Brain microvascular endothelial cell (primary cell): ENCODE measurements around the gene C8G.

Experiments
- DNase-seq: peaks from one replicate; pipeline ENCODE4 v3.0.0-alpha.2; 2020
- H3K27ac ChIP-seq: fragments of 250-450 bp; sonication (Bioruptor Pico); 2 replicates; pipeline ENCODE4 v1.5.1; 2020; ENCODE audit warnings: mild to moderate bottlenecking, moderate library complexity
- H3K27me3 ChIP-seq: fragments of 250-450 bp; sonication (Bioruptor Pico); replicated peaks from 2 replicates; pipeline ENCODE4 v1.5.1; 2020; ENCODE audit warnings: mild to moderate bottlenecking
- H3K36me3 ChIP-seq: fragments of 250-450 bp; sonication (Bioruptor Pico); replicated peaks from 2 replicates; pipeline ENCODE4 v1.5.1; 2020; ENCODE audit warnings: mild to moderate bottlenecking
- H3K4me3 ChIP-seq: 2 replicates; pipeline ENCODE4 v1.5.1; 2011; ENCODE audit warnings: low read depth, mild to moderate bottlenecking, control low read depth, low read length, moderate library complexity
- in situ Hi-C: cut with HindIII; loops from 2 replicates; pipeline ENCODE4 v1.10.0; 2017; ENCODE audit warnings: low sequenced_read_pairs, low pct_ligation_motif_present
- TF ChIP-seq, protein P1 (sequence below): IDR thresholded peaks from 2 replicates; pipeline ENCODE4 v1.5.1; 2011; ENCODE audit warnings: low read depth, mild to moderate bottlenecking, moderate library complexity, low read length, control low read depth, inconsistent platforms; ENCODE audit errors: missing control alignments

C8G gene

GRCh38 chr9:136971746-136972145 is 26.7 kb downstream of the C8G start:
- DNase-seq: no peak
- TF ChIP-seq, protein P1, sequence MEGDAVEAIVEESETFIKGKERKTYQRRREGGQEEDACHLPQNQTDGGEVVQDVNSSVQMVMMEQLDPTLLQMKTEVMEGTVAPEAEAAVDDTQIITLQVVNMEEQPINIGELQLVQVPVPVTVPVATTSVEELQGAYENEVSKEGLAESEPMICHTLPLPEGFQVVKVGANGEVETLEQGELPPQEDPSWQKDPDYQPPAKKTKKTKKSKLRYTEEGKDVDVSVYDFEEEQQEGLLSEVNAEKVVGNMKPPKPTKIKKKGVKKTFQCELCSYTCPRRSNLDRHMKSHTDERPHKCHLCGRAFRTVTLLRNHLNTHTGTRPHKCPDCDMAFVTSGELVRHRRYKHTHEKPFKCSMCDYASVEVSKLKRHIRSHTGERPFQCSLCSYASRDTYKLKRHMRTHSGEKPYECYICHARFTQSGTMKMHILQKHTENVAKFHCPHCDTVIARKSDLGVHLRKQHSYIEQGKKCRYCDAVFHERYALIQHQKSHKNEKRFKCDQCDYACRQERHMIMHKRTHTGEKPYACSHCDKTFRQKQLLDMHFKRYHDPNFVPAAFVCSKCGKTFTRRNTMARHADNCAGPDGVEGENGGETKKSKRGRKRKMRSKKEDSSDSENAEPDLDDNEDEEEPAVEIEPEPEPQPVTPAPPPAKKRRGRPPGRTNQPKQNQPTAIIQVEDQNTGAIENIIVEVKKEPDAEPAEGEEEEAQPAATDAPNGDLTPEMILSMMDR: no peak
- in situ Hi-C loops: no loop called here
- Histone ChIP-seq H3K4me3 (no peak overlapping the region), H3K36me3 (no peaks in the 10 kb centered on the region), H3K27me3 (no peaks in the 10 kb centered on the region), H3K27ac (no peak overlapping the region)

- DNase-seq: no peak
- TF ChIP-seq, protein P1: no peak
- Histone ChIP-seq H3K27me3 (no peaks in the 10 kb centered on the region), H3K27ac (no peak overlapping the region), H3K4me3 (no peak overlapping the region), H3K36me3 (no peaks in the 10 kb centered on the region)
- in situ Hi-C loops: no loop called here
Measured at GRCh38 chr9:136972335-136972734, 27.3 kb downstream of the C8G start.

DNA sequence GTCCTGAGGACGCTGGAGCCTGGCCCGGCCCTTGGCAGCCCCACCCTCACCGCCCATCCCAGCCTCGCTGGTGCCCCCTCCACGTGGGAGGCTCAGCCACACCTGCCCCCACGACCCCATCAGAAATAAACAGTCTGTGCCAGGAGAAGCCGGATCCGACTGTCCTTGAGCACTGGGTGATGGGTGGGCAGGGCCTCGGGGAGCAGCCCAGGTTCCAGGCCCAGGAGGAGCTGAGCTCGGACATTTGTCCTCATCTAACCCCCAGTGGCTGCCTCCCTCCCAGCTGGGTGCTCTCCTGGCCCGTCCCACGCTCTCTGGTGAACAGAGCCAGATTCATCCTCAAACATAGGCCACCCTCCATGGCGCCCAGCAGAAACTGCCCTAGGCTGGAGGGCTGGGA is 27.7 kb downstream of the C8G start:
- Histone ChIP-seq H3K27me3 (no peaks in the 10 kb centered on the region), H3K4me3 (no peak overlapping the region), H3K27ac (no peak overlapping the region), H3K36me3 (no peaks in the 10 kb centered on the region)
- no peak for DNase-seq
- in situ Hi-C loops: no loop called here
- TF ChIP-seq, protein P1: no peak

DNA sequence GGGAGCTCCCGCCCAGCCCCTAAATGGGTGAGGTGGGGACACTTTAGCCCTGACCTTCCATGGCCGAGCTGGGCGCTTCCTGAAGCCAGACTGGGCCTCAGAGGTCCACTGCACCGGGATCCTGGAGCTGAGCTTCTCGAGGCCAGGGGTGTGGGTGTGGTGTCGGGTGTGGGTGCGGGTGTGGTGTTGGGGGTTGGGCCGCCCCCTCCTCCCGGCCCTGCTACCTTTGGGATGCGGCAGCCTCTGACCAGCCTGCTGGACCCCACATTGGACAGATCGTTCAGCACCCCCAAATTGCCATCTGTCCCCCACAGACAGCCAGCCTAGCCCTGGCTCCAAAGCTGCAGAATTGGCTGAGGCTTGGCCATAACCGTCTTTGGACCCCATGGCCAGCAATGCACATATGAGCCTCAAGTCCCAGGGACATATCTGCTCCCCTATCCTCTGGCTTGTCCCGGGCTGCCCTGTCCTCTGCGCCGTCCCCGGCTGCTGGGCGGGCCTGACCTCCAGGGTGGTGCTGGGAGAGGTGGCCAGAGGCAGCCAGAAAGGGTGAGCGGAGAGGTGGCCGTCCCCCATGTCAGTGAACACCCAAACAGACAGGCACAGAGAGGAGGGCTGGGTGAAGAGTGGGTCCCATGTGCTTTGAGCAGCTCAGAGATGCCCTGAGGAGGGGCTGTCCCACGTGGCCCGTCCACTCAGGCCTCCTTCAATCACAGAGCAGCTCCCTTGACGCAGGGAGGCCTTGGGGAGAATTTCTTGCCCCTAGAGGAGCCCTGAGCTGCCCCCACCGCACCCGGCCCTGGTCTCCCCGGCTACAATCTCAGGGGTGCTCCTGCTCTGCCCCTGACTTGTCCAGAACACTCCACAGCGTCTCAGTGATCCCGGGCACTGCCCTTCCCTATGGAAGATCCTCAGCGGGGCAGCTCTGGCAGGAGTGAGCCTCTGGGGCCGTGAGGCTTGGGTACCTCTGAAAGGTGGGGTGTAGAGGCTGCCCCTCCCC is 28.9 kb downstream of the C8G start:
- no peaks in the 10 kb centered on the region for H3K27me3 ChIP-seq
- H3K27ac ChIP-seq: no peak overlapping the region
- no peak for DNase-seq
- TF ChIP-seq, protein P1: no peak
- in situ Hi-C loops: no loop called here
- no peak overlapping the region for H3K4me3 ChIP-seq
- no peaks in the 10 kb centered on the region for H3K36me3 ChIP-seq

GRCh38 chr9:136974817-136975535 is 29.9 kb downstream of the C8G start:
- H3K36me3 ChIP-seq: no peaks in the 10 kb centered on the region
- in situ Hi-C loops: no loop called here
- no peak overlapping the region for H3K4me3 ChIP-seq
- TF ChIP-seq, protein P1: no peak
- H3K27ac ChIP-seq: no peak overlapping the region
- DNase-seq: no peak
- no peaks in the 10 kb centered on the region for H3K27me3 ChIP-seq
